H9 (cell line): ENCODE measurements around the gene LRTM2. TPM values are rescaled to one million over a fixed set of nuclear protein-coding genes. Genes with fewer than 3 reads are reported as not detected.

Experiments used
- DNase-seq: peaks from one replicate; pipeline ENCODE4 v3.0.0-alpha.2; 2017
- H2AFZ ChIP-seq: one replicate; pipeline ENCODE4 v1.6.1; 2013; ENCODE audit warnings: mild to moderate bottlenecking, low read length, control low read depth, moderate library complexity
- H2AK5ac ChIP-seq: 2 replicates; pipeline ENCODE4 v1.6.1; 2013; ENCODE audit warnings: low read length, control low read depth, mixed read lengths; ENCODE audit not compliant: insufficient read length
- H2BK120ac ChIP-seq: one replicate; pipeline ENCODE4 v1.6.1; 2013; ENCODE audit warnings: low read depth, mild to moderate bottlenecking, low read length, control low read depth, inconsistent platforms; ENCODE audit not compliant: poor library complexity, severe bottlenecking
- H2BK12ac ChIP-seq: 2 replicates; pipeline ENCODE4 v1.6.1; 2013; ENCODE audit warnings: low read length, control low read depth, mixed read lengths, low read depth; ENCODE audit not compliant: insufficient read length
- H2BK15ac ChIP-seq: 2 replicates; pipeline ENCODE4 v1.6.1; 2013; ENCODE audit warnings: low read depth, low read length, control low read depth
- H2BK20ac ChIP-seq: one replicate; pipeline ENCODE4 v1.6.1; 2013; ENCODE audit warnings: low read depth, mild to moderate bottlenecking, low read length, control low read depth, inconsistent platforms; ENCODE audit not compliant: poor library complexity, severe bottlenecking
- H2BK5ac ChIP-seq: 2 replicates; pipeline ENCODE4 v1.6.1; 2013; ENCODE audit warnings: low read length, control low read depth, mixed read lengths; ENCODE audit not compliant: insufficient read length
- H3K14ac ChIP-seq: 2 replicates; pipeline ENCODE4 v1.6.1; 2013; ENCODE audit warnings: low read length, control low read depth; ENCODE audit not compliant: insufficient read depth
- H3K18ac ChIP-seq: 2 replicates; pipeline ENCODE4 v1.6.1; 2013; ENCODE audit warnings: low read depth, mild to moderate bottlenecking, mixed read lengths, low read length, control low read depth; ENCODE audit not compliant: insufficient read length
- H3K23ac ChIP-seq: 2 replicates; pipeline ENCODE4 v1.6.1; 2013; ENCODE audit warnings: low read length, control low read depth, mixed read lengths, low read depth; ENCODE audit not compliant: insufficient read length
- H3K23me2 ChIP-seq: 2 replicates; pipeline ENCODE4 v1.6.1; 2013; ENCODE audit warnings: low read depth, mild to moderate bottlenecking, mixed read lengths, low read length, control low read depth; ENCODE audit not compliant: insufficient read length, poor library complexity, severe bottlenecking
- H3K27ac ChIP-seq: 2 replicates; pipeline ENCODE4 v1.5.1; 2013; ENCODE audit warnings: low read length, control low read depth, mixed read lengths, low read depth; ENCODE audit not compliant: insufficient read length
- H3K27me3 ChIP-seq: 2 replicates; pipeline ENCODE4 v1.6.1; 2013; ENCODE audit warnings: low read length, control low read depth, inconsistent platforms; ENCODE audit not compliant: insufficient read depth
- H3K4ac ChIP-seq: 2 replicates; pipeline ENCODE4 v1.6.1; 2013; ENCODE audit warnings: low read depth, mild to moderate bottlenecking, control low read depth, inconsistent platforms, low read length, moderate library complexity
- H3K4me1 ChIP-seq: 2 replicates; pipeline ENCODE4 v1.6.1; 2013; ENCODE audit warnings: low read length, control low read depth, inconsistent platforms; ENCODE audit not compliant: insufficient read depth
- H3K4me2 ChIP-seq: 2 replicates; pipeline ENCODE4 v1.6.1; 2013; ENCODE audit warnings: low read length, control low read depth, mixed read lengths; ENCODE audit not compliant: insufficient read length, insufficient read depth
- H3K56ac ChIP-seq: 2 replicates; pipeline ENCODE4 v1.6.1; 2013; ENCODE audit warnings: low read depth, mild to moderate bottlenecking, mixed read lengths, low read length, control low read depth; ENCODE audit not compliant: insufficient read length
- H3K79me1 ChIP-seq: 2 replicates; pipeline ENCODE4 v1.6.1; 2013; ENCODE audit warnings: low read depth, mild to moderate bottlenecking, moderate library complexity, low read length, control low read depth, inconsistent platforms; ENCODE audit not compliant: insufficient read depth, poor library complexity, severe bottlenecking
- H3K79me2 ChIP-seq: 2 replicates; pipeline ENCODE4 v1.6.1; 2013; ENCODE audit warnings: low read length, control low read depth, inconsistent platforms; ENCODE audit not compliant: insufficient read depth
- H3K9ac ChIP-seq: 2 replicates; pipeline ENCODE4 v1.6.1; 2013; ENCODE audit warnings: low read length, control low read depth, mixed read lengths; ENCODE audit not compliant: insufficient read length; ENCODE audit errors: extremely low read depth
- H3K9me3 ChIP-seq: one replicate; pipeline ENCODE4 v1.6.1; 2013; ENCODE audit warnings: low read depth, low read length, inconsistent platforms; ENCODE audit not compliant: control insufficient read depth
- H3T11ph ChIP-seq: one replicate; pipeline ENCODE4 v1.6.1; 2013; ENCODE audit warnings: mild to moderate bottlenecking, low read length, control low read depth, inconsistent platforms
- H4K20me1 ChIP-seq: one replicate; pipeline ENCODE4 v1.6.1; 2013; ENCODE audit not compliant: control insufficient read depth, insufficient read length, insufficient read depth
- H4K5ac ChIP-seq: 2 replicates; pipeline ENCODE4 v1.6.1; 2013; ENCODE audit warnings: low read depth, mild to moderate bottlenecking, mixed read lengths, low read length, control low read depth; ENCODE audit not compliant: insufficient read length
- H4K8ac ChIP-seq: replicated peaks from 2 replicates; pipeline ENCODE4 v1.6.1; 2013; ENCODE audit warnings: low read length, control low read depth, mixed read lengths, low read depth; ENCODE audit not compliant: insufficient read length
- H4K91ac ChIP-seq: 2 replicates; pipeline ENCODE4 v1.6.1; 2013; ENCODE audit warnings: low read depth, mild to moderate bottlenecking, moderate library complexity, mixed read lengths, low read length, control low read depth; ENCODE audit not compliant: insufficient read length
- H3K27ac Mint-ChIP-seq, 3 experiments: 2 replicates in 2 of 3; 3 replicates in 1 of 3; pipeline ENCODE4 v1.8.0; 2020 to 2021; ENCODE audit warnings: mixed read lengths in 3 of 3, mild to moderate bottlenecking in 1 of 3, moderate library complexity in 1 of 3
- H3K27me3 Mint-ChIP-seq: 2 replicates; pipeline ENCODE4 v1.8.0; 2021; ENCODE audit warnings: low read depth, mild to moderate bottlenecking, moderate library complexity, mixed read lengths
- H3K36me3 Mint-ChIP-seq, 3 experiments: 2 replicates in 2 of 3; 3 replicates in 1 of 3; pipeline ENCODE4 v1.8.0; 2020 to 2021; ENCODE audit warnings: low read depth in 3 of 3, mixed read lengths in 3 of 3; ENCODE audit not compliant: insufficient read depth in 1 of 3
- H3K4me1 Mint-ChIP-seq, 2 experiments: 2 replicates each; pipeline ENCODE4 v1.8.0; 2020; ENCODE audit warnings: mixed read lengths in 2 of 2
- H3K4me3 Mint-ChIP-seq, 2 experiments: 2 replicates in 1 of 2; 3 replicates in 1 of 2; pipeline ENCODE4 v1.8.0; 2020 to 2021; ENCODE audit warnings: mild to moderate bottlenecking in 2 of 2, mixed read lengths in 2 of 2, moderate library complexity in 1 of 2
- H3K9me3 Mint-ChIP-seq, 2 experiments: 2 replicates in 1 of 2; 3 replicates in 1 of 2; pipeline ENCODE4 v1.8.0; 2020; ENCODE audit warnings: mild to moderate bottlenecking in 2 of 2, mixed read lengths in 2 of 2, moderate library complexity in 1 of 2
- whole genome bisulfite sequencing: extraction: QIAGEN DNeasy Blood & Tissue Kit; methylation state at CpG from one replicate; pipeline ENCODE4 v1.1.7; 2013; ENCODE audit warnings: missing lambda C conversion rate, low lambda C conversion rate, mixed read lengths; ENCODE audit not compliant: insufficient read length; ENCODE audit errors: extremely low coverage; 5-methylcytosine and 5-hydroxymethylcytosine counted together
- total RNA-seq: library from RNA; stranded (reverse); gene quantifications from 2 replicates; pipeline ENCODE4 v1.2.1, GENCODE V29; 2021
- TF ChIP-seq, protein P1 (sequence below): fragments of 200-600 bp; sonication (generic); conservative IDR thresholded peaks from 3 replicates; pipeline ENCODE4 v1.8.0; 2021; ENCODE audit warnings: antibody characterized with exemption, mild to moderate bottlenecking

The LRTM2 gene
- total RNA-seq, 1 experiment from 2014 or later = not detected

DNA sequence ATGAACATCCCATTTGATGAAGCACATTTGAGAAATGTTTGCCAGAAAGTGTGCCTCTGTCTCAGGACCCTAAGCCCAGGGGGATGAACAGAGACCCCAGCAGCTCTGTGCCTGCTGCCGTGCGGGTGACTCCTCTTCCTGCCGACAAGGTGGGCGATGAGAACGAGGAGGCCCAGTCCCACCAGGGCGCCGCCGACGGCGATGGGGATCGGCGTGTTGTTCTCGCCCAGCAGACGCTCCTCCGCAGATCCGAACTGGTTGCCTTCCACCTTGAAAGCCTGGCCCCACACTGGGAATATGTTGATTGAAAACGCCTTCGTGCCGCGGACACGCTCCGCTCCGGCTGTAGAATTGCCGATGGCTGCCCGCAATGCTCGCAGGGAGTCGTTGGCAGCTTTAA, 44.1 kb downstream of the LRTM2 start:
- Histone ChIP-seq H3K79me1 (no peaks in the 10 kb centered on the region), H3K79me2 (no peaks in the 10 kb centered on the region), H3K56ac (no peak overlapping the region), H3K4me2 (no peak overlapping the region), H3K27ac (no peak overlapping the region), H4K91ac (no peak overlapping the region), H2BK20ac (no peak overlapping the region), H3K4ac (no peak overlapping the region), H3K23me2 (no peaks in the 10 kb centered on the region), H3T11ph (no peak overlapping the region), H4K20me1 (no peaks in the 10 kb centered on the region), H2BK5ac (no peak overlapping the region), H2AFZ (no peak overlapping the region), H2BK15ac (no peak overlapping the region), H3K23ac (no peak overlapping the region), H2BK12ac (no peak overlapping the region), H4K5ac (no peak overlapping the region), H3K27me3 (no peaks in the 10 kb centered on the region), H2BK120ac (no peak overlapping the region), H3K14ac (no peak overlapping the region; the same call in 1 of the 2 replicates), H3K4me1 (no peaks in the 10 kb centered on the region), H2AK5ac (no peak overlapping the region), H3K9ac (no peak overlapping the region), H3K18ac (peak overlapping the region; percentile 44), H3K9me3 (no peaks in the 10 kb centered on the region), H4K8ac (no peak overlapping the region)
- peaks cover 0 to 3% of the 10 kb centered on the region in 2 experiments; a peak in 3 of 5 replicates for H3K9me3 Mint-ChIP-seq
- H3K27me3 Mint-ChIP-seq = peaks cover 3% of the 10 kb centered on the region; the same call in 1 of the 2 replicates
- H3K27ac Mint-ChIP-seq = no peak overlapping the region
- H3K36me3 Mint-ChIP-seq = peaks cover 0 to 4% (median 0%) of the 10 kb centered on the region in 3 experiments; a peak in 2 of 7 replicates
- WGBS = no CpG with 5 or more reads among the region's 27 CpGs
- DNase-seq = peak; percentile 29
- H3K4me3 Mint-ChIP-seq = no peak overlapping the region
- TF ChIP-seq, protein P1, sequence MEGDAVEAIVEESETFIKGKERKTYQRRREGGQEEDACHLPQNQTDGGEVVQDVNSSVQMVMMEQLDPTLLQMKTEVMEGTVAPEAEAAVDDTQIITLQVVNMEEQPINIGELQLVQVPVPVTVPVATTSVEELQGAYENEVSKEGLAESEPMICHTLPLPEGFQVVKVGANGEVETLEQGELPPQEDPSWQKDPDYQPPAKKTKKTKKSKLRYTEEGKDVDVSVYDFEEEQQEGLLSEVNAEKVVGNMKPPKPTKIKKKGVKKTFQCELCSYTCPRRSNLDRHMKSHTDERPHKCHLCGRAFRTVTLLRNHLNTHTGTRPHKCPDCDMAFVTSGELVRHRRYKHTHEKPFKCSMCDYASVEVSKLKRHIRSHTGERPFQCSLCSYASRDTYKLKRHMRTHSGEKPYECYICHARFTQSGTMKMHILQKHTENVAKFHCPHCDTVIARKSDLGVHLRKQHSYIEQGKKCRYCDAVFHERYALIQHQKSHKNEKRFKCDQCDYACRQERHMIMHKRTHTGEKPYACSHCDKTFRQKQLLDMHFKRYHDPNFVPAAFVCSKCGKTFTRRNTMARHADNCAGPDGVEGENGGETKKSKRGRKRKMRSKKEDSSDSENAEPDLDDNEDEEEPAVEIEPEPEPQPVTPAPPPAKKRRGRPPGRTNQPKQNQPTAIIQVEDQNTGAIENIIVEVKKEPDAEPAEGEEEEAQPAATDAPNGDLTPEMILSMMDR = no peak
- no peaks in the 10 kb centered on the region for H3K4me1 Mint-ChIP-seq
